NCI-H2107 (cell line): ENCODE measurements around the gene SLC6A19.
"Not testable (repeated sequence)": the region's sequence is repeated elsewhere in the genome, so short reads cannot be mapped to it uniquely, and the experiment has no call there.

Experiments
- DNase-seq: peaks from one replicate; lab custom pipeline; 2025; lab: John Stamatoyannopoulos, UW

SLC6A19 gene

DNA sequence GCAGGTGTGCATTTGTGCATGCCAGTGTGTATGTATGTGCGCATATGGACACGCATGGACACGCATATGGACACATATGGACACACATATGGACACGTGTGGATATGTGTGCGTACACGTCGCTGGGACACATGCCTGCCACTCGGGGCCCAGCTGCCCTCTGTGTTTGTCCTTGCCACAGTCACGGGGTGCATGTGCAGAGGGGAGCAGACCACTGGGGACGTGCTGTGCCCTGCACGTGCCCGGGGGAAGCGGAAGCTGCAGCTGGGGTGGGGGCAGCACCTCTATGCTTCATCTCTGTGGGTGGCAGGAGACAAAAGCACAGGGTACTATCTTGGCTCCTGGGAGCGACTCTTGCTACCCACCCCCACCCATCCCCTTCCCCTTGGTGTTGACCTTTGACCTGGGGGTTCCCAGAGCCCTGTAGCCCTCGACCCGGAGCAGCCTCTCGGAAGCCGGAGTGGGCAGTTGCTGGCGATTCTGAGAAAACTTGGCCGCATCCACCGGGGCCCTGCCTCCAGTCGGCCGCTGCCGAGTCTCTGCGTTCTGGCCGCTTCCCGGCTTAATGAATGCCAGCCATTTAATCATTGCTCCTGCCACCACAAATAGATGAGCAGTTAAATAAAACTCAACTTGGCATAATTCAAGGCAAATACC lies 21.4 kb downstream of the SLC6A19 start:
- DNase-seq, result no peak

DNA sequence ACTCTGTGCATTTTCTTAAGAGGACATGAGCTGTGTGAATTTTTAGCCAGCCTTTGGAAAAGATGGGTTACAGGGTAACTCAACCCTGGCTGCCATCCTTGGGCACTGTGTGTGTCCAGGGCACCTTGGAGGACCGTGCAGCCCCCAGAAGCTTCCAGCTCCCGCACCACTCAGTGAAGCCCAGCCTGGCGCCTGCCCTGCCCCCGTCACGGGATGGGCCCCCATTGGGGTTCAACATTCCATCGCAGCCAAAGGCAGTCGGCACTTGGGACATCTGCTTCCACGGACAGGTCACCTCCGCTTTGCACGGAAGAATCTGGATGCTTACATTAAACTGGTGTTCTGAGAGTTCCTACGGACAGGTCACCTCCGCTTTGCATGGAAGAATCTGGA lies 21.9 kb downstream of the SLC6A19 start:
- DNase-seq, result no peak

DNA sequence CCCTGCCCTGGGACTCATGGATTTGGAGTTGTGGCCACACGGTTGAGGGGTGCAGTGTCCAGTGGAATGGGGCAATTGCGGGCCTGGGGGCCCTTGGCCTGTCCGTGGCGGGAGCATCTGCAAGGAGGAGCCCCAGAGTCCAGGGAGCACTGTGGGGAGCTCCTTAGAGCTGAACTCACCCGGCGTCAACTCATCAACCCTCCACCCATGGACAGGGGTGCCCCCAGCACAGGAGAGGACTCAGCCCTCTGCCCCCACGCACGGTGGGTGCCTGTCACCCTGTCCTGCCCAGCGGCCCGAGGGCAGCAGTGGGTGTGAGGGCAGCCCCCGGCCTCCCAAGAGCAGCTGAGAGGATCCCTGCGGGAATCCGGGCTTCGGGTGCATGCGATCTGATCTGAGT lies 23.2 kb downstream of the SLC6A19 start:
- DNase-seq, result no peak

DNA sequence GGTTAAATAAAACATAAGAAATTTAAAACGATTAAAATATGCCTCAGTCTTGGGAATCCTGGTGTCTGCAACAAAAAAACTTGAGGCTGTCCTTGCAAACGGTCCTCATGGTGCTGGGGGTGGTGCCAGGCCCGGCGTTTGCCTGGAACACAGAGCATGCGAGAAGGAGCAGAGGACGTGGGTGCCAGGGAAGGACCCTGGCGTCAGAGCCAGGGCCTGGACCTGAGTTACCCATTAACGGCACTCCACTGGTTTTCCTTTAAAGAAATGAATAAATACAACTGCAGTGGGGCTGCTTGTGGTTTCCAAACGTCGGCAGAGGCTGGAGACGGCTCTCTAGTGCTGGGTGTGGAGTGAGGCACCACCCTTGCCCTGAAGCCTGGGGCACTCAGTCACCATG lies 23.7 kb downstream of the SLC6A19 start, which contains the start of gene SLC6A18:
Gene SLC6A18 (plus strand): TSS at position 301 of the 400 bp plus-strand sequence. CDS start 97 bp downstream, at position 398.
- DNase-seq, result no peak

DNA sequence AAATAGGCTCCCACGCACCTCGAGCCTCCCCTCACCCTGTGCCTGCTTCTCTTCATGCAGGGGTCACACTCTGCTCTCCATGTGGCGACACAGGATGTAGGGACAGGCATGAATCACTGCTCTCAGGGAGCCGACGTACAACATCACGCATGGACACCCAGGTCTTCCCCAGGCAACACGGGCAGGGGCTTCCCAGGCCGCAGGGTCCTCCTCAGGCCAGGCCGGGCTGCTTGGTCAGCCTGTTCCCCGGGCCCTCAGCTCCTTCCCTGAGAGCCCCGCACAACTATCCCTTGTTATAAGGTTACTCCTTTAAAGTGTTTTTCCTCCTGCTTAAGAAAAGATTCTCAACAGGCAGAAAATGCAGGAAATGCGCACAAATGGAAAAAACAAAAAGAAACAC lies 24.8 kb downstream of the SLC6A19 start:
- no peak for DNase-seq

DNA sequence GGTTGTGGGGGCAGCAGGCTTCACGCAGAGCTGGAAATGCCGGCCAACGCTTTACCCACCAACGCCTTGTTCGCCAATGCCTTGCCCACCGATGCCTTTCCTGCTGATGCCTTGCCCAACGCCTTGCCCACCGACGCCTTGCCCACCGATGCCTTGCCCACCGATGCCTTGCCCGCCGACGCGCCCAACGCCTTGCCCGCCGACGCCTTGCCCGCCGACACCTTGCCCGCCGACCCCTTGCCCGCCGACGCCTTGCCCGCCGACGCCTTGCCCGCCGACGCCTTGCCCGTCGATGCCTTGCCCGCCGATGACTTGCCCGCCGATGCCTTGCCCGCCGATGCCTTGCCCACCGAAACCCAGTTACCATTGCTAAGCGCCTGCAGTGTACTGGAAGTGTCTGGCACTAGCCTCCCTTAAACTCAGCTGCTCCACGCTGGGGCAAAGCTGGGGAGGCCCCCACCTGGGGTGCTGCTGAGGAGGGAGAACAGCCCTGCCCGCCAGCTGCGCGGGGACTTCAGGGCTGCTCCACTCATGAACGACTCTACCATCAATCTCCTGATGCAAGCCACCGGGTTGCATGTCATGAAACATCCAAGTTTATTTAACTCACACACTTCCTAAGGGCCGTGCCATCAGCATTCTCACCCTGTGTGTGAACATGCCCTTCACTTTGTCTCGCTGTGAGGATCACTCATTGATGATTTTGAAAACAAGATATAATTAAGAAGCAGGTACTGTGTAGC lies 25.6 kb downstream of the SLC6A19 start:
- no peak for DNase-seq

DNA sequence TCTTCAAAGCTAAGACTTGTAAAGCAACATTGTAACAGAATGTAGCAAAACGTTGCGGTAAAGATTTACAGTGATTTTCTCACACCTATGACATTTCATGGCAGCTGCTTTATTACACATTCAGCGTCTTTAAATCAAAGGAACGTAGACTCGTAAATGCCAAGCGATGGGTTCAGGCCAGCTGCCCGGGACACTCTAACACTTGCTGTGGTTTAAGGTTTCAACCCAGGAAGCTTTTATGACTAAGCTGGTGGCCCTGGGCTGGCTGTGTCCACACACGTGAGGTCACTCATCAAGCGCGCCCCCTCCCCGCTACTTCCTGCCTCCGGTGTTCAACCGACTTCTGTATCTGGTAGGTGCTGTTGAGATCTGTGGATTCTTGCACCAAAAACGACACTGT lies 26.3 kb downstream of the SLC6A19 start:
- peak; percentile 71 for DNase-seq

DNA sequence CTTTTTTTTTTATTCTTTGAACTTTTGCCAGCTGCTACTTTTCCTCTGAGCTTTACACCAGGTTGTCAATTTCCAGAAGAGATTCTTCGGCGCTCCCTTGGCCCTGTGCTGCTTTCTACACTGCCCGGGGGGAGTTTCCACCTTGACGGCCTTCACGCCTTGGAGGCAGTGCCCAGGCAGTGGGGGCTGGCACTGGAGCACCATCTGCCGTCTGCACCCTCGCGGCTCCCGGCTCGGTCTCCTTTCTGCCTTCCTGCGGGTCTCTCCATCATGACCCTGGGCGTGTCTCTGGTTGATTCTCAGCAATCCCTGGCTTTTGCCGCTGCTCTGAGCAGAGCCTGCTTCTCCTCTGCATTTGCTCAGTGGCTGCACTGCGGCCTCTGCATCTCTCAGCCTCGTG lies 26.7 kb downstream of the SLC6A19 start:
- DNase-seq, result no peak

DNA sequence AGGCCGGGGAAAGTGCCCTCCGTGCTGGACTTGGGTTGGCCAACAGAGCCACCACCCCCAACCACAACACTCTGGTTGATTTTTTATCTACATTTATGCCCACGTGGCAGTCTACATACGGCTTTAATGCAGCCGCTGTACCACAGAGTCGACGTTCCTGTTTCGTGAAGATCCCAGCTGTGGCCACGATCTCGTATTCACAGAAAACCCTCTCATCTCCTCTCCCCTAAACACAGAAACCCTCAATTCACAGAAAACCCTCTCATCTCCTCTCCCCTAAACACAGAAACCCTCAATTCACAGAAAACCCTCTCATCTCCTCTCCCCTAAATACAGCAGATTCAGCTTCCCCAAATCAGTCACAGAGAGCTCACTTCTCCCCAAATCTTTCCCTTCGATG lies 27.6 kb downstream of the SLC6A19 start:
- DNase-seq, result not testable (repeated sequence)

DNA sequence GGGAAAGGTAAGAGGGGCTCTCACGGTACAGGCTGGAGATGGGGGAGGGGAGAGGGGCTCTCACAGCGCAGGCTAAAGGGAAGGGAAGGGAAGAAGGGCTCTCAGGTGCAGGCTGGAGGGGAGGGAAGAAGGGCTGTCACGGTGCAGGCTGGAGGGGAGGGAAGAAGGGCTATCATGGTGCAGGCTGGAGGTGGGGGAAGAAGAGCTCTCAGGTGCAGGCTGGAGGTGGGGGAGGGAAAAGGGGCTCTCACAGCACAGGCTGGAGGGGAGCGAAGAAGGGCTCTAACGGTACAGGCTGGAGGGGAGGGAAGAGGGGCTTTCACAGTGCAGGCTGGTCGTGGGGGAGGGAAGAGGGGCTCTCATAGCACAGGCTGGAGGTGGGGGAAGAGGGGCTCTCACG lies 28.4 kb downstream of the SLC6A19 start:
- DNase-seq, result no peak

DNA sequence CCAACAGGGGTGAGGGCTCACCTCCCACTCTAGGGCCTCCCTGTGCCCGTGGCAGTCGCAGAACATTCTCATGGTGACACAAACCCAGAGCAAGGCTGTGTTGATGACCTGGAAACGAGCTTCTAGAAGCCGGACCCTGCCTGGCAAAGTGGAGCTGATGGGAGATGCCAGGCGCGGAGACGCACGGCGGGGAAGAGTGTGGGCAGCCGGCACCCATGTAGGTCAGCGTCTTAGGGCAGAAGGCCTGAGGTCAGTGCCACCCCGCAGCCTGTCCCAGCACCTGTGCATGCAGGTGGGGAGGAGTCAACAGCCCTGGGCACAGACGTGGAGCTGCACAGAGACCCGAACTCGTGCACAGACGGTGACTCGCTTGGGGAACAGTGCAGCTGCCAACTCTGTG lies 29.2 kb downstream of the SLC6A19 start:
- DNase-seq, result no peak

DNA sequence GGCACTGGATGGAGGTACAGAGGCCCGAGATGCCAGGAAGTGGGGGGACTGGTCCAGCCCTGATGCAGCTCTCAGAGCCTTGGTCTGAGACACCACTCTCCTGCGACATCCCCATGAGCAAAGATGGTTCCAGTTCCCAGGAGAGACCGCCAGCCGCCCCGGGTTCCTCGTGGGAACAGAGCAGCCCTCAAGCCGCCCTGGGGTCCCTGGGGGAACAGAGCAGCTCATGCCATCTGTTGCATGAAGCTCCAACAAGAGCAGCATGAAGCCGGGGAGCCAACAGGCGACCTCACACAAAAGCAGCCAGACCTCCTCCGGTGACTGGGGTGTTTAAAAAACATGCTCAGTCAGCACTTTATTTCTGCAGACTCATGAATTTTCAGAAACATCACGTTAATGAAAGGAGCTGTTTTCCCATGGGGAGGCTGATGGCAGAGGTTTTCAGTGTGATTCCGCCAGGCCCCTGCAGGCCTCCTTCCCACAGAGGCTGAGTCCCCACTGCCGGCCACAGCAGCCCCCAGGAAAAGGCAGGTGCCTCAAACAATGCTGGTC lies 30.0 kb downstream of the SLC6A19 start:
- DNase-seq, result no peak

DNA sequence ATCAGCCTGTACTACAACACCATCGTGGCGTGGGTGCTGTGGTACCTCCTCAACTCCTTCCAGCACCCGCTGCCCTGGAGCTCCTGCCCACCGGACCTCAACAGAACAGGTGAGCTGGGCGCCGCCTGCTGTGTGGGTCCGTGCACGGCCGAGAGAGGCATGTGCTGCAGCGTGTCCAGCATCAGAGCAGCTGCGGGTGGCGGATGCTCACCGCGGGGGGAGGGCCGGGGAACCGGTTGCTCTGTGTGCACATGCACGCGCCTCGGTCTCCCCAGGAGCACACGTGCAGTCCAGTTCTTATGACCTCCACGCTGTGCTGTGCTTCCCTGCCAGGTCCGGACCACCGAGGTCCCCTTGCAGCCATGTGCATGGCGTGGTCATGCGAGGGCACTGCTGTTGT lies 31.4 kb downstream of the SLC6A19 start:
- no peak for DNase-seq

DNA sequence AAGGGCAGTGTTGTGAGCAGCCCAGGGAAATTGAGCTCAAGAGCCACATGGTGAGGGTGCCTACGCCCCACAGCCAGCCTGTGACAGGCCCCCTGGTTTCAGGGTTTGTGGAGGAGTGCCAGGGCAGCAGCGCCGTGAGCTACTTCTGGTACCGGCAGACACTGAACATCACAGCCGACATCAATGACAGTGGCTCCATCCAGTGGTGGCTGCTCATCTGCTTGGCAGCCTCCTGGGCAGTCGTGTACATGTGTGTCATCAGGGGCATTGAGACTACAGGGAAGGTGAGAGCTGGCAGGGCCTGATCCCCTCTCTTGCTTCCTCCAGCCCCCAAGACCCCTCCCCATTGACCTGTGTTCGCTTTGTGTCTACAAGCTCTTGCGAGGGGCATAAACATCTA lies 34.0 kb downstream of the SLC6A19 start:
- no peak for DNase-seq

DNA sequence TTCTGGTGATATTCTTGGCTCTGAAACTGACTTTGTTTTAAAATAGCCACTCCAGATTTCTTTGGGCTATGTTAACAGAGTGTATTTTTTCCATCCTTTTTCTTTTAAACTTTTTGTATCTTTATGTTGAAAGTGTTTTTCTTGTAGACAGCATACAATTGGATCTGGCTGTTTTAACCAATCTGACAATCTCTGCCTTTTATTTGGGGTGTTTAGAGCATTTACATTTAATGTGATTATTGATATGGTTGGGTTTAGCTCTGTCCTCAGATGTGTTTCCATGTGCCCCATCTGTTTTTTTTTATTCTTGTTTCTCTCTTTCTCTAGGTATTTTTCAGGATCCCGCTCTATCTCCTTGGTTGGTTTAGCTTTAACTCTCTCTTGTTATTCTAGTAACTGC lies 34.4 kb downstream of the SLC6A19 start:
- DNase-seq, result no peak

DNA sequence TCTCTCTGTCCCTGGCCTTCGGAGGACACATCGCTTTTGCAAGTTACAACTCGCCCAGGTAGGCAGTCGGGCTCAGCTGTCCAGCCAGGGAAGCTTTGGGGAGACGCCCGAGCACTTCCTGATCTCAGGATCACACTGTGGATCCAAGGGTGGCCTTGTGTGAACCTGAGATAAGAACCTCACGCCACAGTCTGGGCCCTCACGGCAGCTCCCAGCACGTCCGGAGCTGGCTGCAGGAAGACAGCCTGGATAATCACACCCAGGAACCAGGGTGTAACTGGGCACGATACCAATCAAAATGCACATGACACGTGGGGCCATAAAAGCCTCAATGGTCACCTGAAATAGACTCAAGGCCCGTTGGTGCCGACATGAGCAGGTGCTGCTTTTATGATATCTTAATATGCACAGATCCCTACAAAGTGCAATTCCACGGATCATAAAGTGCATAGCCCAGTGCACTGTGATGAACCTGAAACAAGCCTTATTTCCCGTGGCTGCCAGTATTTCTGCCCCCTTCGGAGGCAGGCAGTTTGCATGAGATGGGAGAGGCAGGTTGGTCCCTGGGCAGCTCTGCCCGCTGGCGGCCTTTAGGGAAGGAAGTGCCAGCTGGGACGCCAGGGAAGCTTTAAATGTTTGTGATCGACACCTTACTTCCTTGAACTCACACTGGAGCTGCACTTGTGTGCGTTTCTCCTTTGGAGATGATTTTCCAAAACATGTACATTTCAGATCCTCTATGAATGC lies 38.3 kb downstream of the SLC6A19 start:
- no peak for DNase-seq

DNA sequence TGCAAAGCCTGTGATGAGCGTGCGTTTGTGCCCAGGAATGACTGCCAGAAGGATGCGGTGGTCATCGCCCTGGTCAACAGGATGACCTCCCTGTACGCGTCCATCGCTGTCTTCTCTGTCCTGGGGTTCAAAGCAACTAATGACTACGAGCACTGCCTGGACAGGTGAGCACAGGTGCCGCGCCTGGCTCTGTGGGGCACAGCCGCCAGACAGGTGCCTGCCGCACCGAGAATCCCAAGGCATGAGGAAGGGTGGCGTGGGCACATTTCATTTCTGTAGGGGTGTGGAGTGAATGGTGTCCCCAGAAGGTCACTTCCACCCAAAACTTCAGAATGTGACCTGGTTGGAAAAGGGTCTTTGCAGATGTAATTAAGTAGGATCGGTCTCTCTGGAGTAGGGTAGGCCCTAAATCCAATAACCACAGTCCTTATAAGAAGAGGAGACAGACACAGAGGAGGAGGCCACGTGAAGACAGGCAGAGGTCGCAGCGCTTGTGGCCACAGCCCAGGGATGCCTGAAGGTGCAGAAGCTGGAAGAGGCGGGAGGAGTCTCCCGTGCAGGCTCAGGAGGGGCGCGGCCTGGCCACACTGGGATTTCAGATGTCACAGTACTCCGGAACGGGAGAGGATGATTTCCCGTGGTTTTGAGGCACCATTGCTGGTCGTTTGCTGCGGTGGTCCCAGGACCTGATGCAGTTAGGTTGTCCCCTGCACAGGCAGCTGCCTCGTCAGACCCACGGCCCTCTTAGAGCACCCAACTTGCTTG lies 39.3 kb downstream of the SLC6A19 start:
- no peak for DNase-seq

DNA sequence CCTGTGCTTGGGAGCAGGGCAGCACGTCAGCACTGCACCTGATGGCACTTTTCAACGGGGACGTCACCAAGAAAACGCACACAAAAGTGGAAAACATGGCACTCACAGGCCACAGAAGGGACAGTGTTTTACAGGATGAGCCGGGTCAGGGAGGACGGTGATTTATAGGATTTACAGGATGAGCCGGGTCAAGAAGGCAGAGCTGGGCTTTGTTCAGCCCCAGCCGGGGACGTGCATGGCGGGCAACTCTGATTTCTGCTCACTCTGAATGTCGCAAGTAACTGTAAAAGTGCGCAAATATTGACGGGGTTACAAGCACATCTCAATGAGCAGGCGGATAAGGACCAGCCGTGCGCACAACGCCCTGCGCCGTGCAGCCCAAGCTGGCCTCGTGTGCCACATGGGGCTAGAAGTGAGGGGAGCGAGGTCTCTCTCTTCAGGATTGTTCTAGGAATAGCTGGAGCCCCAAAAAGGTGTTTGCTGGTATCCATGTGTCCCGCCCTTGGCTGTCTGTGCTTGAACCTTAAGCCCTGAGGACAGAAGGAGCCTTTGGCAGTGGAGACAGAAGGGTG lies 40.2 kb downstream of the SLC6A19 start:
- no peak for DNase-seq

DNA sequence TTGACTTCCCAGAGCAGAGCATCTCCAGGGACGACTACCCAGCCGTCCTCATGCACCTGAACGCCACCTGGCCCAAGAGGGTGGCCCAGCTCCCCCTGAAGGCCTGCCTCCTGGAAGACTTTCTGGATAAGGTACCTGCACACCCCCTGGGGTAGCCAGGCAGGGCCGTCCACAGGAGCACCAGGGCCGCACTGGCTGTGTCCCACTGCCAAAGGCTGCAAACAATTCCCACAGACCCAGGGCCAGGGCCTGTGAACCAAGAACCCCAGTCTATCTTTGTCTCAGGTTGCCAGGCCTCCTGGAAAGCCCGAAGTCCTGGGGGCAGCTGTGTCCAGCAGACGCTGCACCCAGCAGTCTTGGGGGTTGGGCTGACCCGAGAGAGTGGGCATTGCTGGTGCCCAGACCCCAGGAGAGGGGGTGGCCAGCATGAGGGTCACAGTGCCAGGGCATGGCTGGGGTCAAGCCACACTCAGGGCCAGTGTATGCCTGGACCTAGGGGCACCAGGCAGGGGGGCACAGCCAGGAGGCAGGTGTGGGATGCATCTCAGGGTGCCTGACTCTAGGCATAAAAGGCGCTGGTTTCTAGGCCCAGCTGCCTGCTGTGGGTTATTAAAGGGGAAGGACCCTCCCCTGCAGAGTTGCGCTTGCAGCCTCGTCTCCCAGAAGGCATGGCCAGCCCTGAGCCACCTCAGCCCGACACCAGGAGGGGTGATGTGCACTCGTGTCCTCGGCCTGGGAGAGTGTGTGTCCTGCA lies 41.5 kb downstream of the SLC6A19 start:
- DNase-seq, result no peak

DNA sequence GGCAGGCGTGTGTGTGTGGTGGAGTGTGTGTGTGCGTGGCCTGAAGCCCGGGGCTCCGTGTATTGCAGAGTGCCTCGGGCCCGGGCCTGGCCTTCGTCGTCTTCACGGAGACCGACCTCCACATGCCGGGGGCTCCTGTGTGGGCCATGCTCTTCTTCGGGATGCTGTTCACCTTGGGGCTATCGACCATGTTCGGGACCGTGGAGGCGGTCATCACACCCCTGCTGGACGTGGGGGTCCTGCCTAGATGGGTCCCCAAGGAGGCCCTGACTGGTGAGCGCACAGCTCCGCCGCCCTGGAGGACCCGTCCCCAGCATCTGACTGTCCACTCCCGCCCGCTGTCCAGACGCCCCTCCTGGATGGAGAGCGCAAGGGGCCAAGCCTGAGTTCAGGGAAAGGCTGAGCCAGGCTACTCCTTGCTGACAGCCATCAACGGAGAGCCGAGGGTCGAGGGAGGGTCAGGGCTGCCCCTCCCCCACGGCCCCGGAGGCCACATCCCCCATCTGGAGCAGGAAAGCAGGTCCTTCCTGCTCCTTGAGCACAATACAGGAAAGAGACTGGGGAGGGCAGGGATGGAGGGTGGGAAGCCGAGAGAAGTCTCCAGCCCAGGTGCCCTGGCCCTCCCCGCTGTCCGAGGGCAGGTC lies 42.2 kb downstream of the SLC6A19 start:
- DNase-seq, result no peak
